ENCODE data around the gene SZRD1.

GRCh38 chr1:16375521-16376340, 8.7 kb downstream of the SZRD1 start:
- TF ChIP-seq GATA2 (IDR thresholded peaks at IDR 0.05; ENCODE audit: low read depth, low read length) (peak; percentile 38; the same call in 1 of the 2 replicates), GATA3 (IDR thresholded peaks at IDR 0.05; ENCODE audit: low read depth, low read length) (no peak)
